ENCODE data around the gene TMBIM4.
"Not testable (repeated sequence)": the region's sequence is repeated elsewhere in the genome, so short reads cannot be mapped to it uniquely, and the experiment has no call there.

TMBIM4 gene

DNA sequence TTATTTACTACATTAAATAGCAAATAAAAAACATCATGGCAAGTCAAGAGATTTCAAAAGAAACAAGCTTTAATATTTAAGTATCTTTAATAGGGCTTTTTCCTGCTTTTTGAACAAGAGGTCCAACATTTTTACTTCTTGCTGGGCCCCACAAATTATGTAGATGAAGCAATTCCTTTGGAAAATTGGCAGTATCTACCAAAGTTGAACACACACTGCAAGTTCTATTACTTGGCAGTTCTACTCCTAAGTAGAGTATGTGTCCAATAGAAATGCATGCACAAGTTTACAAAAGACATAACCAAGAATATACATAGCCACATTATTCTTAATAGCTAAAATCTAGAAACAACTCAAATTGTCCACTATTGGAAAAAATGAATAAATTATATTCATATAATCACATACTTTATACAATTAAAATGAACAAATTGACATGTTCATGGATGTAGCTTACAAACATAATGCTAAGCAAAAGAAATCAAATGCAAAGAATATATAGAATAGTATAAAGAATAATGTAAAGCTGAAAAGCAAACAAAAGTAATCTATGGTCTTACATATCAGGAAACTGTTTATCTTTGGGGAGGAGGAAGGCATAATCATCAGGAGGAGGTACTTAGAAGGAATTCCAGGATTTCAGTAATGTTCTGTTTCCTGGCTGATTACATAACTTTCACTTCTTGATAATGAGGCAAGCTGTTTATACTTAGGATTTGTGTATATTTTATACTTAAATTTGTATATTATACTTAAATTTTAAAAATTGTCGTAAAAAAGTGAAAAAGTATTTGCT lies 6.5 kb upstream of the TMBIM4 start:
- TF ChIP-seq ZFX (IDR thresholded peaks at IDR 0.05): no peak
- TF ChIP-seq, protein P1, sequence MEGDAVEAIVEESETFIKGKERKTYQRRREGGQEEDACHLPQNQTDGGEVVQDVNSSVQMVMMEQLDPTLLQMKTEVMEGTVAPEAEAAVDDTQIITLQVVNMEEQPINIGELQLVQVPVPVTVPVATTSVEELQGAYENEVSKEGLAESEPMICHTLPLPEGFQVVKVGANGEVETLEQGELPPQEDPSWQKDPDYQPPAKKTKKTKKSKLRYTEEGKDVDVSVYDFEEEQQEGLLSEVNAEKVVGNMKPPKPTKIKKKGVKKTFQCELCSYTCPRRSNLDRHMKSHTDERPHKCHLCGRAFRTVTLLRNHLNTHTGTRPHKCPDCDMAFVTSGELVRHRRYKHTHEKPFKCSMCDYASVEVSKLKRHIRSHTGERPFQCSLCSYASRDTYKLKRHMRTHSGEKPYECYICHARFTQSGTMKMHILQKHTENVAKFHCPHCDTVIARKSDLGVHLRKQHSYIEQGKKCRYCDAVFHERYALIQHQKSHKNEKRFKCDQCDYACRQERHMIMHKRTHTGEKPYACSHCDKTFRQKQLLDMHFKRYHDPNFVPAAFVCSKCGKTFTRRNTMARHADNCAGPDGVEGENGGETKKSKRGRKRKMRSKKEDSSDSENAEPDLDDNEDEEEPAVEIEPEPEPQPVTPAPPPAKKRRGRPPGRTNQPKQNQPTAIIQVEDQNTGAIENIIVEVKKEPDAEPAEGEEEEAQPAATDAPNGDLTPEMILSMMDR (conservative IDR thresholded peaks at IDR 0.05): no peak
- no peak overlapping the region for H3K27ac ChIP-seq

- not testable (repeated sequence) for H3K27ac ChIP-seq
Measured at GRCh38 chr12:66174391-66175325, 4.9 kb upstream of the TMBIM4 start.

DNA sequence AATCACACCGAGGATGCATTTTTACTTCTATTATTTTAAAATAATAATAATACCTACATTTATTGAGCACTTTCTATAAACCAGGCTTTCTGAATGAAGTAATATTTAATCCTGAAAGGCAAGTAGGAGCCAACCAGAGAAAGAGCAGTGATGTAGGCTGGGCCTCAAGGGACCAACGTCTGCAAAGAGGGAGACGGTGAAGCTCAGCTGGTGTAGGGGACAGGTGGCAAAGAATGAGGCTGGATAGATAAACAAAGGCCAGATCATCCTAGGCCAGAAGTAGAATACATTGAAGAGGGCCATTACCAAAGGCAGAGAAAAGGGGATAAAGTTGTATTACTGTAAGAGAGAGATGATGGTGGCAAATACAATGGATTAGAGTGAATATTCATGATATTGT lies 810 bp upstream of the TMBIM4 start:
- TF ChIP-seq ZFX (IDR thresholded peaks at IDR 0.05): no peak
- TF ChIP-seq, protein P1 (conservative IDR thresholded peaks at IDR 0.05): no peak
- no peak overlapping the region; the same call in 1 of the 2 replicates for H3K27ac ChIP-seq

DNA sequence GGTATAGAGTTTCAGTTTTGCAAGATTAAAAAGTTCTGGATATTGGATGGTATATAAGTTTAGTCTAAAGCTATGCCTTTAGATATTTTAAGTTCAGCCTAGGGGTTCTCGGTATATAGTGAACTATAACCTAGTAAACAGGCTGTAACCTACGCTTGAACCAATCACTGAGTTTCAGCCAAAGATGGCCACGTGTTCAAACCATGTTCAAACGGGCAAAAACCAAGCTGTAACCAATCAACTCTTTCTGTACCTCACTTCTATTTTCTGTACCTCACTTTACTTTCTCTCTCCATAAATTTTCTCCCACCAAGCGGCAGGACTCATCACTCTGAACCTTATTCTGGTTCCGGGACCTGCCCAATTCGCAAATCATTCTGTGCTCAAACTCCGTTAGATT lies 1.4 kb downstream of the TMBIM4 start:
- TF ChIP-seq, protein P1 (conservative IDR thresholded peaks at IDR 0.05): no peak
- no peak for TF ChIP-seq ZFX (IDR thresholded peaks at IDR 0.05)
- no peak overlapping the region for H3K27ac ChIP-seq

- TF ChIP-seq, protein P1 (conservative IDR thresholded peaks at IDR 0.05): no peak
- no peak for TF ChIP-seq ZFX (IDR thresholded peaks at IDR 0.05)
- H3K27ac ChIP-seq: no peak overlapping the region
Measured at GRCh38 chr12:66166561-66166960, 3.2 kb downstream of the TMBIM4 start.

DNA sequence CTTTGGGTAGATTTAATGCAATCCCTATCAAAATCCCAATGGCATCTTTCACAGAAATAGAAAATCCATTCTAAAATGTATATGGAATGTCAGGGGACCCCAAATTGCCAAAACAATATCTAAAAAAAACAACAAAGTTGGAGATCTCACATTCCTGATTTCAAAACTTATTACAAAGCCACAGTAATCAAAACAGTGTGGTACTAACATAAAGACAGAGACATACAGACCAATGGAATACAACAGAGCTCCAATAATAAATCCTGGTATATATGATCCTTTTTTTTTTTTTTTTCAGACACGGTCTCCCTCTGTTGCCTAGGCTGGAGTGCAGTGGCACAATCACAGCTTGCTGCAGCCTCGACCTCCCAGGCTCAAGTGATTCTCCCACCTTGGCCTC lies 4.7 kb downstream of the TMBIM4 start:
- no peak overlapping the region for H3K27ac ChIP-seq
- TF ChIP-seq, protein P1 (conservative IDR thresholded peaks at IDR 0.05): no peak
- no peak for TF ChIP-seq ZFX (IDR thresholded peaks at IDR 0.05)

GRCh38 chr12:66164349-66164821 lies 5.4 kb downstream of the TMBIM4 start:
- TF ChIP-seq, protein P1 (conservative IDR thresholded peaks at IDR 0.05): no peak
- H3K27ac ChIP-seq: no peak overlapping the region

All from C4-2B (cell line).